Colonic mucosa (tissue), 4 donors: ENCODE measurements around the gene POFUT1. TPM values are rescaled to one million over a fixed set of nuclear protein-coding genes. Genes with fewer than 3 reads are reported as not detected.

Source experiments
- DNase-seq: peaks from one replicate; pipeline ENCODE4 v3.0.0-alpha.2; 2020
- H3K27ac ChIP-seq: fragments of 200-600 bp; one replicate; pipeline ENCODE4 v1.8.0; 2021
- H3K27me3 ChIP-seq: fragments of 200-600 bp; one replicate; pipeline ENCODE4 v1.8.0; 2021
- H3K36me3 ChIP-seq: fragments of 200-600 bp; one replicate; pipeline ENCODE4 v1.8.0; 2021
- H3K4me1 ChIP-seq: fragments of 200-600 bp; one replicate; pipeline ENCODE4 v1.8.0; 2021; ENCODE audit warnings: mild to moderate bottlenecking
- H3K4me3 ChIP-seq: fragments of 200-600 bp; one replicate; pipeline ENCODE4 v1.8.0; 2021
- H3K9ac ChIP-seq, 2 donors: one replicate each; pipeline ENCODE4 v1.7.0; 2013; ENCODE audit warnings: control low read depth in 2 of 2, low read depth in 2 of 2, low read length in 2 of 2
- H3K9me3 ChIP-seq: fragments of 200-600 bp; one replicate; pipeline ENCODE4 v1.8.0; 2021
- intact Hi-C: fragments of 100-400 bp; cut with DNase I; formaldehyde crosslinking; loops from one replicate; pipeline ENCODE4 v1.14.1; 2022
- total RNA-seq, 2 donors: library from RNA; stranded (reverse); fragmentation: NEBNext Ultra II Directional in 1 of 2; extraction: Animal tissue kit (Norgen Biotek cat#: 25700) in 1 of 2; gene quantifications; one replicate each; pipeline ENCODE4 v1.2.1, GENCODE V29; 2021
- TF ChIP-seq, protein P1 (sequence below): fragments of 200-600 bp; IDR thresholded peaks from one replicate; pipeline ENCODE4 v1.8.0; 2022; ENCODE audit warnings: antibody characterized with exemption, mild to moderate bottlenecking
- donor health status: healthy.
- donor health status: DM: no; HTN: no; CAD: no.
- donor health status: DM: no; HTN: no; CAD: no.

The POFUT1 gene
- total RNA-seq, 2 donors from 2014 or later = 26.9 to 36.3 TPM

DNA sequence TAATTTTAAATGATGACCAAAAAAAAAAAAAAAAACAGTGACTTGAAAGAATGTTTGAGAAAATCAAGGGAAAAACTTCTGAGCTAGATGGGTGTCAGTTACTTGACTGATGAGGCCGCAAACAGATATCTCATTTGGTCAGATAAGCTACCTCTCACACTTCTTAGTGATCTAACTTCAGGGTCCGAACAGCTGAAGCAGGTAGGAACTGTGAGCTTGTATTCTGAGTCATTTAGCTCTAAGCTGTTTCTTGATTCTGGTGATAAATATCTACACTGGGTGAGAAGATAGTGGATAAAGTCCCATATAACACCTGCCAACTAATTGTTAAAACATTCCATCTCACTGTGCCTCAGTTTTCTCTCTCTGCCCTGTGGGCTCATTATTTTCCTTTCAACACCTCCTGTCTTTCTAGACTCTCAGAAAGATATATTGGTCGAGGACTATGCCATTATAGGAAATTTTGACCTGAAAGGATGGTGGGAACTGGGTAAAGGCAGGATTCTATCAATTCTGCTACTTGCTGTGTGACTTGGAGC is 77.5 kb downstream of the POFUT1 start:
- no peak overlapping the region for H3K9ac ChIP-seq
- peak overlapping the region; percentile 28 for H3K27ac ChIP-seq
- H3K36me3 ChIP-seq = no peaks in the 10 kb centered on the region
- H3K4me3 ChIP-seq = no peak overlapping the region
- H3K9me3 ChIP-seq = no peaks in the 10 kb centered on the region
- no peaks in the 10 kb centered on the region for H3K27me3 ChIP-seq
- TF ChIP-seq, protein P1, sequence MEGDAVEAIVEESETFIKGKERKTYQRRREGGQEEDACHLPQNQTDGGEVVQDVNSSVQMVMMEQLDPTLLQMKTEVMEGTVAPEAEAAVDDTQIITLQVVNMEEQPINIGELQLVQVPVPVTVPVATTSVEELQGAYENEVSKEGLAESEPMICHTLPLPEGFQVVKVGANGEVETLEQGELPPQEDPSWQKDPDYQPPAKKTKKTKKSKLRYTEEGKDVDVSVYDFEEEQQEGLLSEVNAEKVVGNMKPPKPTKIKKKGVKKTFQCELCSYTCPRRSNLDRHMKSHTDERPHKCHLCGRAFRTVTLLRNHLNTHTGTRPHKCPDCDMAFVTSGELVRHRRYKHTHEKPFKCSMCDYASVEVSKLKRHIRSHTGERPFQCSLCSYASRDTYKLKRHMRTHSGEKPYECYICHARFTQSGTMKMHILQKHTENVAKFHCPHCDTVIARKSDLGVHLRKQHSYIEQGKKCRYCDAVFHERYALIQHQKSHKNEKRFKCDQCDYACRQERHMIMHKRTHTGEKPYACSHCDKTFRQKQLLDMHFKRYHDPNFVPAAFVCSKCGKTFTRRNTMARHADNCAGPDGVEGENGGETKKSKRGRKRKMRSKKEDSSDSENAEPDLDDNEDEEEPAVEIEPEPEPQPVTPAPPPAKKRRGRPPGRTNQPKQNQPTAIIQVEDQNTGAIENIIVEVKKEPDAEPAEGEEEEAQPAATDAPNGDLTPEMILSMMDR = no peak
- intact Hi-C loops = no loop called here
- DNase-seq = no peak
- peaks cover 17% of the 10 kb centered on the region for H3K4me1 ChIP-seq

DNA sequence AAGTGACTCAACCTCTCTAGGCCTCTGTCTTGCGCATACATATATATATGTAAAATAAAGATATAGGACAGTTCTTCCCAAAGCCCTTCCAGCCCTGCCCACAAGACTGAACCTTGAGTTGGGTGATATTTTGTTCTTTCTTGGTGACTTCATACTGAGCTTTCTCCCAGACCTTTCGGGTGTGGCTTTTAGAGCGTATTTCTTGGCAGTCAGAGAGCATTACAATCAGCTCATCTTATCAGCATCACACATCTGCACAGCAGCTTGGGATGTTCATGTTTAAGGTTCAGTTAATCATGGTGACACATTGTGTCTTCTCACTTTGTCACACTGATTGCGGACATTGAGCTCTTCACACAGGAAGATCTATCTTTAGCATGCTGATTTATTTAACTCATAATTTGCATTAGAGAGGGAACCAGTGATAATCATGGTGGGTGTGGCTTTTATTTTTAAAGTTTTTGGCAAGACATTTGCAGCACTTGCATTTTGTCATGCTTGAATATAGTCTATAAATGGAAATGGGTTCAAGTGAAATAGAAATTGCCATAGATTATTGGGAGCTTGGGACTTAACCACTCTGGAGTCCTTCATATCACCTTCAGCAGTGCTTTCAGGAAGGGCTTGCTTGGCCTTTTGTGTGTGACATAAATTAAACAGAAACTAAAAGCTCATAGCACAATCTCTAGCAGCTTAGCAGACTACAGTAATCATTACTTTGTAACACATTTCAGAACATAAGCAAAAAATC is 78.1 kb downstream of the POFUT1 start:
- H3K9ac ChIP-seq = peak overlapping the region in 1 of 2 donors; percentile 53
- no peak overlapping the region for H3K4me3 ChIP-seq
- H3K9me3 ChIP-seq = no peaks in the 10 kb centered on the region
- TF ChIP-seq, protein P1 = no peak
- no peaks in the 10 kb centered on the region for H3K27me3 ChIP-seq
- peak; percentile 57 for DNase-seq
- intact Hi-C loops = no loop called here
- H3K27ac ChIP-seq = peak overlapping the region; percentile 28
- H3K36me3 ChIP-seq = no peaks in the 10 kb centered on the region
- peaks cover 17% of the 10 kb centered on the region for H3K4me1 ChIP-seq

GRCh38 chr20:32287231-32287638 is 79.6 kb downstream of the POFUT1 start:
- Histone ChIP-seq H3K9me3 (no peaks in the 10 kb centered on the region), H3K9ac (no peak overlapping the region), H3K27me3 (no peaks in the 10 kb centered on the region), H3K4me3 (no peak overlapping the region), H3K4me1 (peaks cover 17% of the 10 kb centered on the region), H3K36me3 (no peaks in the 10 kb centered on the region), H3K27ac (no peak overlapping the region)
- DNase-seq = no peak
- intact Hi-C loops = no loop called here
- TF ChIP-seq, protein P1 = no peak

Other genes starting within 250 kb of the POFUT1 start
- gene XKR7, start 239.7 kb upstream of the POFUT1 start, total RNA-seq = under 1 TPM; 0.07 to 0.16 TPM
- gene CCM2L, start 197.4 kb upstream of the POFUT1 start, total RNA-seq = 1 to 10 TPM; 1.1 to 1.2 TPM
- 1 to 10 TPM; 3.7 to 6.6 TPM for gene HCK, start 155.6 kb upstream of the POFUT1 start, total RNA-seq
- gene TM9SF4, start 98.2 kb upstream of the POFUT1 start, total RNA-seq = 10 to 100 TPM; 76.7 to 79.9 TPM
- 10 to 100 TPM; 17.7 to 18.6 TPM for gene PLAGL2, start 137 bp upstream of the POFUT1 start, total RNA-seq
- gene KIF3B, start 69.8 kb downstream of the POFUT1 start, total RNA-seq = 10 to 100 TPM; 41.7 to 49.2 TPM
- 10 to 100 TPM; 38.8 to 40.4 TPM for gene ASXL1, start 150.5 kb downstream of the POFUT1 start, total RNA-seq